Left kidney (tissue), 2 donors: ENCODE data around the gene CPXM2. TPM values are rescaled to one million over a fixed set of nuclear protein-coding genes. Genes with fewer than 3 reads are reported as not detected.
"Not testable (repeated sequence)": the region's sequence is repeated elsewhere in the genome, so short reads cannot be mapped to it uniquely, and the experiment has no call there.

Source experiments
- DNase-seq: peaks from one replicate; pipeline ENCODE4 v3.0.0-alpha.2; 2013
- polyA plus RNA-seq: library from polyadenylated mRNA; unstranded; fragments of 120-200 nt; gene quantifications from one replicate; pipeline ENCODE4 v1.2.1, GENCODE V29; 2013; ENCODE audit not compliant: insufficient read length

Gene CPXM2
- polyA plus RNA-seq, 1 donor: 4.6 TPM

DNA sequence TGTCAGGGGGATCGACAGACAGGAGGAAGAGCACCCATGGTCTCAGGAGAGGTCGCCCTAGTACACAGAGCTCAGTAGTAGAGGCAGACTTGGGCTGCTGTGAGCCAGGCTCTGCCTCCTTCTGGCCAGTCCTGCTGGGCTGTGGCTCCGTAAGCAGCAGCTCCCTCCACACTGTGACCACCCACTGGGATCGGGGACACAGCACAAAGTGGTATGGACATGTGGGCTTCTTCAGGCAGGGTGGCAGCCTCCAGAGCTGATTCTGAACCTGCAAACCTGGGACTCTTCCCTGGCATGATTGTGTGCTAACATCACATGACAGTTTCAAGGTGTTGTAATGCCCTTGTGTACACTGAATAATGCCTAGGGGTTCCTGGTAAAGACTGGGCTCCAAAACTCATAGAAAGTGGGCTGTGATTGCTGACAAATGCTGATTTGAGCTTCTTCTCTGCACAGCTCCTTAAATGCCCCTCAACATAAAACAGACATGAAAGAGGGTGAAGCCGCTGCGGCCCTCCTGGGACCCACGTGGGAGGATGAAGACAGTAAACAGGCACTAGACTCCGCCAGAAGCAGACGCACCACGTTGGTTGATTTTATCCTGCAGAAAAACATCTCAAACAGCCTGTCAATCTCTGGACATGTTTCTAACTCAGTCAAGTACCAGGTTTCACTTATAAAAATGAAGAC lies 148.7 kb downstream of the CPXM2 start:
- DNase-seq: no peak

GRCh38 chr10:123741711-123742110 lies 149.9 kb downstream of the CPXM2 start:
- no peak for DNase-seq

GRCh38 chr10:123741146-123741545 lies 150.5 kb downstream of the CPXM2 start:
- no peak for DNase-seq

GRCh38 chr10:123736917-123737316 lies 154.7 kb downstream of the CPXM2 start:
- not testable (repeated sequence) for DNase-seq

GRCh38 chr10:123729523-123729922 lies 162.1 kb downstream of the CPXM2 start:
- DNase-seq: no peak

GRCh38 chr10:123726836-123727235 lies 164.8 kb downstream of the CPXM2 start:
- DNase-seq: no peak

- no peak for DNase-seq
Observed at GRCh38 chr10:123726381-123726780, 165.2 kb downstream of the CPXM2 start.

DNA sequence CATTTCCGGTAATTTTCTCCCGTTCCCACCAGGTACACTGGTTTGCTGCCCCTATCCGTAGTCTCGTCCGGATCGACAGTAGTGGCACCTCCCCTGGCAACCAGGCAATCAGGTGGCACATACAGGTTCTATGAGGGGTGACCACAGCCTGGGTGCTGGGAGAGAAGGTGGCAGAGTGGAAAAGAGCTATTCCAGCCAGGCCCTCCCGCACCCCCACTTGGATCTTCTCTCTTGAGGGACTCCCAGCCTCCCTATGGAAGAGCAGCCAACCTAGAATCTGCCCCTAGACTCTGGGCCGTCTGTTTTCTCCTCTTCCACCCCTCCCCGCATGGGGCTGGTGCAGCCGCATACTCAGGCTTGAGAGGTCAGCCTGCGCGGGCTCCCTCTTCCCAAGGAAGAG lies 166.9 kb downstream of the CPXM2 start:
- no peak for DNase-seq

GRCh38 chr10:123722351-123722750 lies 169.3 kb downstream of the CPXM2 start:
- no peak for DNase-seq

GRCh38 chr10:123721441-123722049 lies 170.1 kb downstream of the CPXM2 start:
- no peak for DNase-seq

- no peak for DNase-seq
Observed at GRCh38 chr10:123720536-123720935, 171.1 kb downstream of the CPXM2 start.

GRCh38 chr10:123718544-123719060 lies 173.0 kb downstream of the CPXM2 start:
- DNase-seq: no peak

DNA sequence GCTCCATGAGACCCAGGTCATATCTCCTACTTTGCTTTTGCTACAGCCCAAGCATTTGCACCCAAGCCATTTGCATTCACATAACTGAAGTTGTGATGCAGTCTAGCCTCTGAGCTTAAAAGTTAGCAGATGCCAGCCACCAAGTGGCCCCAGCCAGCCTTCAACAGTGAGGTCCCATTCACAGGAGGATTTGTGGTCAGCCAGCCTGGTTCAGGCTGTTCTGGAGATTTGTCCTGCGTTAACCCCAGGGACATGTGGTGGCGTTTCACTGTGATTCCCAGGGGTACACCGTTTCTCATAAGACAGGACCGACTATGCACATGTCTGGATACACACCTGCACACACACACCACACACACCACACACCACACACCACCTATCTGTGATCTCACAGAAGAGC lies 174.3 kb downstream of the CPXM2 start:
- DNase-seq: no peak

DNA sequence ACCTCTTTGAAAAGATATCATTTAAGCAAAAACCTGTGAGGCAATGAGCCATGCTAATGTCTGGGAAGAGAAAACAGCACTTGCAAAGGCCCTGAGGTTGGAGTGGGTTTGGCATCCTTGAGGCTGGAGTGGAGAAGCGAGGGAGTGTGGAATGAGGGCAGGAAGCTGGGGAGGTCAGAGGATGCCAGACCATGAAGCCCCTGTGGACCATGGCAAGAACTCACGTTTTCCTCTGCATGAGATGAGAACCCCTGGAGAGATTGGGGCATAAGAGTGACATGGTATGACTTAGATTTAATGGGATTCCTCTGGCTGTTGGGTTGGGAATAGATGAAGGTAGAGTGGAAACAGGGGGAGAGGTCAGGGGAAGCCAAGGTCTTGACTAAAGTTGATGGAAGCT lies 176.1 kb downstream of the CPXM2 start:
- no peak for DNase-seq

DNA sequence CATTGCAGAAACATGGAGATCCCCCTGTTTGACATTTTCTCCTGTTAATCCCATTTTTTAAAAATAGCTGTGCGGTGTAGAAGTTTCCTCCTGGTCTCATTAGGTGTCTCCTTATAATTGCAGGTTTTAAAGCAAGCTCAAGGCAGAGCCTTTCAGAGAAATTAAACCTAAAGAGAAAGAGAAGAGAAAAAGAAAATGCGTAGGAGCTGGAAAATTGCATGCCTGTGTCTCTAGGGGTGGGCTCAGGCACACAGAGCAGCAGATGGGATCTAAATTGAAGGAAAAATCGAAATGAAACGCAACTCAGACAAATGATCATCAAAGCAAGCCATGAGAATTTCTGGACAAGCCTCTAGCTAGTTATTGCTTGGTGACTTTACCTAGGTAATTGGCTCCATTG lies 185.4 kb downstream of the CPXM2 start:
- DNase-seq: no peak

DNA sequence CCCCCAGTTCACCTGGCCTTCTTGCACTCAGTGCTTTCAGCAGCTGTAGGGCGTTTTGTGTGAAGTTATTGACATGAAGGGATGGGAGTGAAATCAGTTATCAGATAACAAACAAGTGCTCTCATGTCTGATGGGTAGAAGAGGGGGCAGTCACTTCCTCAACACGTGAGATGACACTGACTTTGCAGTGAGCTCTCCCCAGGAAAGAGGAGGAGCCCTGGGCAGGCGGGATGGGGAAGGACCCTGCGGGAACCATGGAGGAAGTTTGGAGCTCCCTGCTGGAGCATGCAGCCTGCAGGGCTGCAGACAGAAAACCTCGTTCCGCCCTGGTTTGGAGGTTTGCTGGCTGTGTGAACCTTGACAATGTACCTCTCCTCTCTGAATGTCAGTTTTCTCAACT lies 186.8 kb downstream of the CPXM2 start:
- no peak for DNase-seq

- no peak for DNase-seq
Observed at GRCh38 chr10:123704076-123704475, 187.5 kb downstream of the CPXM2 start.

DNA sequence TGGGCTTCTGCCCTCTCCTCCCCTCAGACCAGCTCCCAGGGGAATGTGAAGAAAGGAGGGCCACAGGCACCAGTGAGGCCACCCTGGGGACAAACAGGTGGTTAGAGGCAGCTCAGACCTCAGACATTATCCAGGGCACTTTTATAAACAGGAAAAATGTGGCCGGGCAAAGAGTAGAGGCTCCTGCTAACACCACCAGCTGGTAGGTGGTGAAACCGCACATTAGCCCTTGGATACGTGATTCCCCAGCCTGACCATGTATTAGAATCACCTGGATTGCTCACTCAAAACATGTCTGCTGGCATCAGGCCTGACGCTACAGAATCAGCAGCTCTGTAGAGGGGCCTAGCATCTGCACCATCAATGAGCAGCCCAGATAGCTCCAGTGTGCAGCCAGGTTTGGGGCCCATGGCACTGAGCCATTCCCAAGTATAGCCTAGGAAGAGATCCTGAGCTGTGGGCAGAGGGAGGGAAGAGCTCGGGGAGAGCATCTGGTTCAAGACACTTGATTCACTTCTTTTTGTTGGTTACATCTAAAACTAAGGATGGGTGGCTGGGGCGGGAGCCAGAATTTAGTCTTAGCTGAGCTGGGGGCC lies 188.3 kb downstream of the CPXM2 start:
- no peak for DNase-seq

Other genes with a start within 250 kb of the CPXM2 start
- gene GPR26, start 225.5 kb downstream of the CPXM2 start, polyA plus RNA-seq: 0.07 TPM
- gene CHST15, start 201.8 kb upstream of the CPXM2 start, polyA plus RNA-seq: 20.6 TPM